Naive thymus-derived CD8-positive, alpha-beta T cell (primary cell): ENCODE measurements around the gene BID. TPM values are rescaled to one million over a fixed set of nuclear protein-coding genes. Genes with fewer than 3 reads are reported as not detected.
A peak's percentile ranks its signal among the peaks of the same experiment; 100 is the strongest.
"Not testable (repeated sequence)": the region's sequence is repeated elsewhere in the genome, so short reads cannot be mapped to it uniquely, and the experiment has no call there.

Source experiments
- ATAC-seq, 2 donors: fragments of 150-1000 bp; cut with Tn5 transposase in 1 of 2; sonication (Bioruptor Pico), chemical (Tn5 transposase) in 1 of 2; 1 replicate in 1 of 2; 2 replicates in 1 of 2; pipeline ENCODE4 v1.10.0; 2021; ENCODE audit warnings: mild to moderate bottlenecking in 2 of 2, moderate library complexity in 2 of 2
- POLR2A ChIA-PET: fragments of 350-600 bp; sonication (Branson Sonifier 250); formaldehyde crosslinking; loops from one replicate; lab custom pipeline; 2021; ENCODE audit warnings: antibody characterized with exemption; lab: Charles Lee
- DNase-seq, 10 donors: peaks; one replicate each; pipeline versions ENCODE4 v3.0.0 to v3.0.0-alpha.2; 2020 to 2022
- H3K27ac Mint-ChIP-seq, 10 donors: one replicate each; pipeline ENCODE4 v1.8.0; 2020 to 2022; ENCODE audit warnings: mild to moderate bottlenecking in 10 of 10, mixed read lengths in 10 of 10, moderate library complexity in 4 of 10, inconsistent platforms in 1 of 10
- H3K27me3 Mint-ChIP-seq, 5 donors: one replicate each; pipeline ENCODE4 v1.8.0; 2021 to 2022; ENCODE audit warnings: mixed read lengths in 5 of 5
- H3K36me3 Mint-ChIP-seq, 3 donors: one replicate each; pipeline ENCODE4 v1.8.0; 2020 to 2022; ENCODE audit warnings: mixed read lengths in 3 of 3, mild to moderate bottlenecking in 2 of 3, inconsistent platforms in 1 of 3
- H3K4me1 Mint-ChIP-seq, 4 donors: one replicate each; pipeline ENCODE4 v1.8.0; 2021 to 2022; ENCODE audit warnings: mixed read lengths in 4 of 4
- H3K4me3 Mint-ChIP-seq, 10 donors: one replicate each; pipeline ENCODE4 v1.8.0; 2020 to 2022; ENCODE audit warnings: mild to moderate bottlenecking in 10 of 10, mixed read lengths in 10 of 10, moderate library complexity in 6 of 10, inconsistent platforms in 1 of 10
- H3K9me3 Mint-ChIP-seq, 9 donors: one replicate each; pipeline ENCODE4 v1.8.0; 2020 to 2022; ENCODE audit warnings: mixed read lengths in 9 of 9, mild to moderate bottlenecking in 3 of 9, inconsistent platforms in 1 of 9, moderate library complexity in 1 of 9
- microRNA-seq: library from miRNA; unstranded; fragments of <30 nt; microRNA quantifications from one replicate; pipeline ENCODE4 v1.2.0, GENCODE V29; 2022; ENCODE audit warnings: borderline microRNAs expressed
- polyA plus RNA-seq, 3 donors: library from polyadenylated mRNA; unstranded; fragments of 300-500 nt; fragmentation: Illumina TruSeq; gene quantifications; one replicate each; pipeline ENCODE4 v1.2.3, GENCODE V29; 2021
- total RNA-seq, 8 experiments: library from RNA in 2 of 8; stranded (reverse) in 2 of 8; gene quantifications; one replicate each; pipeline ENCODE4 v1.2.3 and lab custom pipeline; 2021 to 2026

BID gene
- total and polyA plus RNA-seq, 5 experiments from 2014 or later = 22.3 to 84.1 (median 67.0) TPM

- H3K4me3 Mint-ChIP-seq, H3K9me3 Mint-ChIP-seq, H3K27ac Mint-ChIP-seq, DNase-seq, ATAC-seq, H3K27me3 Mint-ChIP-seq: not testable (repeated sequence)
- Mint-ChIP-seq H3K4me1 (peaks cover 6 to 13% (median 6%) of the 10 kb centered on the region in 4 donors), H3K36me3 (peaks cover 4 to 49% (median 15%) of the 10 kb centered on the region in 3 donors)
- POLR2A ChIA-PET = interaction anchor here (0.6 kb wide), 1 partner anchor 87 kb away, joined by 3 read pairs; no protein-coding TSS in a partner anchor
Measured at GRCh38 chr22:17697196-17697595, 77.1 kb downstream of the BID start.

GRCh38 chr22:17695986-17696385 lies 78.3 kb downstream of the BID start:
- peaks cover 6 to 13% (median 7%) of the 10 kb centered on the region in 4 donors for H3K4me1 Mint-ChIP-seq

GRCh38 chr22:17694752-17695151 lies 79.5 kb downstream of the BID start:
- ATAC-seq (no peak), DNase-seq (no peak)
- peaks cover 4 to 57% (median 17%) of the 10 kb centered on the region in 3 donors for H3K36me3 Mint-ChIP-seq
- no peaks in the 10 kb centered on the region for H3K27me3 Mint-ChIP-seq
- POLR2A ChIA-PET = no interaction called here
- H3K4me1 Mint-ChIP-seq = peaks cover 4 to 9% (median 6%) of the 10 kb centered on the region in 4 donors
- H3K9me3 Mint-ChIP-seq = no peaks in the 10 kb centered on the region
- peak overlapping the region in 2 of 10 donors; percentile 8 to 47 for H3K27ac Mint-ChIP-seq
- H3K4me3 Mint-ChIP-seq = no peak overlapping the region

More at GRCh38 chr22:17695986-17696385, 78.3 kb downstream of the BID start:
- no peak for DNase-seq
- H3K9me3 Mint-ChIP-seq = no peaks in the 10 kb centered on the region
- peak overlapping the region in 1 of 10 donors; percentile 30 for H3K27ac Mint-ChIP-seq
- POLR2A ChIA-PET = interaction anchor here (0.6 kb wide), 1 partner anchor 48 kb away, joined by 4 read pairs; no protein-coding TSS in a partner anchor
- H3K36me3 Mint-ChIP-seq = peaks cover 4 to 57% (median 16%) of the 10 kb centered on the region in 3 donors
- H3K4me3 Mint-ChIP-seq = no peak overlapping the region
- no peak for ATAC-seq
- H3K27me3 Mint-ChIP-seq = no peaks in the 10 kb centered on the region

GRCh38 chr22:17694193-17694592 lies 80.1 kb downstream of the BID start:
- H3K27me3 Mint-ChIP-seq = no peaks in the 10 kb centered on the region
- H3K27ac Mint-ChIP-seq = no peak overlapping the region
- peaks cover 4 to 57% (median 19%) of the 10 kb centered on the region in 3 donors for H3K36me3 Mint-ChIP-seq
- H3K9me3 Mint-ChIP-seq = no peaks in the 10 kb centered on the region
- POLR2A ChIA-PET = no interaction called here
- DNase-seq (no peak), ATAC-seq (no peak)
- H3K4me3 Mint-ChIP-seq = no peak overlapping the region
- H3K4me1 Mint-ChIP-seq = peaks cover 4 to 8% (median 5%) of the 10 kb centered on the region in 4 donors

- Mint-ChIP-seq H3K4me1 (peaks cover 0 to 8% (median 2%) of the 10 kb centered on the region in 4 donors), H3K27me3 (no peaks in the 10 kb centered on the region), H3K9me3 (no peaks in the 10 kb centered on the region), H3K4me3 (no peak overlapping the region), H3K36me3 (peaks cover 0 to 58% (median 21%) of the 10 kb centered on the region in 3 donors), H3K27ac (no peak overlapping the region)
- ATAC-seq (no peak), DNase-seq (no peak)
- POLR2A ChIA-PET = interaction anchor here (0.6 kb wide), 1 partner anchor 723 kb away, joined by 4 read pairs; no protein-coding TSS in a partner anchor
Measured at GRCh38 chr22:17692841-17693240, 81.4 kb downstream of the BID start.

- Mint-ChIP-seq H3K27me3 (no peaks in the 10 kb centered on the region), H3K27ac (no peak overlapping the region), H3K4me1 (peaks cover 0 to 17% (median 7%) of the 10 kb centered on the region in 4 donors), H3K36me3 (peaks cover 0 to 39% (median 5%) of the 10 kb centered on the region in 3 donors), H3K9me3 (no peaks in the 10 kb centered on the region), H3K4me3 (no peak overlapping the region)
- POLR2A ChIA-PET = no interaction called here
- ATAC-seq (no peak), DNase-seq (no peak)
Measured at GRCh38 chr22:17684245-17684644, 90.0 kb downstream of the BID start.

Small RNA genes lying within 50 kb of the gene (microRNA-seq; reads per million reads assigned to microRNA genes)
- gene MIR3198-1 = not detected

Other genes with a start within 250 kb of the BID start
- gene SLC25A18, start 211.0 kb downstream of the BID start, total RNA-seq = not detected
- gene SLC25A18, start 211.0 kb downstream of the BID start, polyA plus RNA-seq = not detected
- 10 to 100 TPM; 66.6 to 69.6 TPM for gene ATP6V1E1, start 145.7 kb downstream of the BID start, total RNA-seq
- 10 to 100 TPM; 86.9 to 98.6 (median 95.8) TPM for gene ATP6V1E1, start 145.7 kb downstream of the BID start, polyA plus RNA-seq
- 10 to 100 TPM; 32.3 to 35.0 TPM for gene BCL2L13, start 135.7 kb downstream of the BID start, total RNA-seq
- gene BCL2L13, start 135.7 kb downstream of the BID start, polyA plus RNA-seq = 10 to 100 TPM; 42.8 to 52.2 (median 45.6) TPM